Measurements from ENCODE around the gene DACT2. TPM values are rescaled to one million over a fixed set of nuclear protein-coding genes. Genes with fewer than 3 reads are reported as not detected.

Gene DACT2
- total and polyA plus RNA-seq, 2 of the 8 experiments (the other 6 are each of a cell fraction or from before 2014, with no cell fraction given) = 2.9 to 3.1 TPM

DNA sequence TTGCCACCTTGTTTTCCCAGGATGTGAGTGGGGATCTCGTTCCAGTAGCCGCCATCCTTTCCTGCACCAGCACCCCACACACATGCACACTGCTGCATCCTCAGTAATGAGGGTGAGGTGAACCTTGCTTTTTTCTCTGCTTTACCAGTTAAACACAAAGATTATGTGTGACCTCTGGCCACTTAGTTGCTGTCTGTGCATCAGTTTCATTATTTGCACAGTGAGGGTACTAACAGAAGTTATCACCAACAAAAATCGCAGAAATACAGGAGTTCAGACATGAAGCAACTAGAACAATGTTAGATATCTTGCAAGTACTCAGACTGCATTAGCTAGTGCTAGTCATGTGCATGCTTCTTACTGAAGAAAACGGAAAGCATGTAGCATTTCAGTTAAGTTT lies 17.4 kb upstream of the DACT2 start (continued):
- TF ChIP-seq EZH2 (IDR thresholded peaks at IDR 0.05; ENCODE audit: low read depth, low read length, severe bottlenecking) = no peak
- TF ChIP-seq, protein P1, sequence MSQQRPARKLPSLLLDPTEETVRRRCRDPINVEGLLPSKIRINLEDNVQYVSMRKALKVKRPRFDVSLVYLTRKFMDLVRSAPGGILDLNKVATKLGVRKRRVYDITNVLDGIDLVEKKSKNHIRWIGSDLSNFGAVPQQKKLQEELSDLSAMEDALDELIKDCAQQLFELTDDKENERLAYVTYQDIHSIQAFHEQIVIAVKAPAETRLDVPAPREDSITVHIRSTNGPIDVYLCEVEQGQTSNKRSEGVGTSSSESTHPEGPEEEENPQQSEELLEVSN (IDR thresholded peaks at IDR 0.05) = no peak
